ENCODE data around the gene ZYX.

Gene ZYX

GRCh38 chr7:143434660-143435059 is 53.5 kb downstream of the ZYX start:
- peak overlapping the region; percentile 8; the same call in 1 of the 2 replicates for H3K27ac ChIP-seq
- no peak for TF ChIP-seq ZFX (IDR thresholded peaks at IDR 0.05)
- TF ChIP-seq CTCF (conservative IDR thresholded peaks at IDR 0.05): no peak

GRCh38 chr7:143435266-143435665 is 54.1 kb downstream of the ZYX start:
- H3K27ac ChIP-seq: peak overlapping the region; percentile 8; the same call in 1 of the 2 replicates
- no peak for TF ChIP-seq ZFX (IDR thresholded peaks at IDR 0.05)
- TF ChIP-seq CTCF (conservative IDR thresholded peaks at IDR 0.05): no peak

GRCh38 chr7:143436325-143436946 is 55.3 kb downstream of the ZYX start:
- TF ChIP-seq CTCF (conservative IDR thresholded peaks at IDR 0.05) (no peak), ZFX (IDR thresholded peaks at IDR 0.05) (no peak)
- H3K27ac ChIP-seq: no peak overlapping the region

- H3K27ac ChIP-seq: no peak overlapping the region
- TF ChIP-seq CTCF (conservative IDR thresholded peaks at IDR 0.05) (no peak), ZFX (IDR thresholded peaks at IDR 0.05) (no peak)
Observed at GRCh38 chr7:143437578-143437977, 56.4 kb downstream of the ZYX start.

GRCh38 chr7:143439866-143440265 is 58.7 kb downstream of the ZYX start:
- H3K27ac ChIP-seq: no peak overlapping the region
- TF ChIP-seq ZFX (IDR thresholded peaks at IDR 0.05) (no peak), CTCF (conservative IDR thresholded peaks at IDR 0.05) (no peak)

Measured in C4-2B (cell line).